Ovary (tissue), 3 donors: ENCODE results near the gene FREM2.

Experiments
- POLR2A ChIP-seq: fragments of 450-650 bp; IDR thresholded peaks from one replicate; pipeline ENCODE4 v1.6.1; 2017; ENCODE audit warnings: antibody characterized with exemption, mild to moderate bottlenecking, moderate library complexity
- TF ChIP-seq, protein P1 (sequence below), 3 donors: fragments of 450-650 bp in 2 of 3; fragments of 200-600 bp in 1 of 3; IDR thresholded peaks; one replicate each; pipeline versions ENCODE4 v1.5.1 to v1.8.0; 2016 to 2022; ENCODE audit warnings: antibody characterized with exemption in 3 of 3, mild to moderate bottlenecking in 1 of 3
- donor health status: DM: no; HTN: no; CAD: no.

DNA sequence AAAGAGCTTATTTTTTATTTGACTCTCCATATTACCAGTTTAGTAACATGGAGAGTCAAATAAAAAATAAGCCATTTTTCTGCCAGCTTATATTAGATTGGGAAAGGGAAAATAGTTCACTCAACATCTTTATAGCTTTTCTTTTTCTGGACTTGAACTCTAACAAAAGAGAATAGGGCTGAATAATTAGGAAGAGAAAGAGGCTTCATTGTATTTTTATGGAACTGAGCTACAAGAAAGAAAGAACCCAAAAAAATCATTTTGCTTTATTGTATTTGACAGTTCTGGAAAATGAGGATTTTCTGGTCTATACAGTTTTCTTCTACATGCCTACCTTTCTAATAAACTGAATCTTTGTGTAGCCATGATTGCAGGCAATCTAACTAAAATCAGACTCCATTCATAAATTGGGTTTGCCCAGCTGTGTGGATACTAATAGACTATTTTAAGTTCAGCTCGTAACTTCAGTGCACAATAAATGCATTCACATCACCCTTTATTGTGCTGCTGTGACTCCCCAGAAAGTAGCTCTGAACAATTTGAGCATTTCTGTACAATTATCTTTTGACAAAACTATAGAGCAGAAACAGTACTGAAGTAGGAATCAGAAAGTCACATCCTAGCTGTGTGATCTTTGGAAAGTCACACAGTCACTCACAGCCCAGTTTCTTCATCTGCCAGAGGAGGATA, 188.5 kb downstream of the FREM2 start:
- TF ChIP-seq, protein P1, sequence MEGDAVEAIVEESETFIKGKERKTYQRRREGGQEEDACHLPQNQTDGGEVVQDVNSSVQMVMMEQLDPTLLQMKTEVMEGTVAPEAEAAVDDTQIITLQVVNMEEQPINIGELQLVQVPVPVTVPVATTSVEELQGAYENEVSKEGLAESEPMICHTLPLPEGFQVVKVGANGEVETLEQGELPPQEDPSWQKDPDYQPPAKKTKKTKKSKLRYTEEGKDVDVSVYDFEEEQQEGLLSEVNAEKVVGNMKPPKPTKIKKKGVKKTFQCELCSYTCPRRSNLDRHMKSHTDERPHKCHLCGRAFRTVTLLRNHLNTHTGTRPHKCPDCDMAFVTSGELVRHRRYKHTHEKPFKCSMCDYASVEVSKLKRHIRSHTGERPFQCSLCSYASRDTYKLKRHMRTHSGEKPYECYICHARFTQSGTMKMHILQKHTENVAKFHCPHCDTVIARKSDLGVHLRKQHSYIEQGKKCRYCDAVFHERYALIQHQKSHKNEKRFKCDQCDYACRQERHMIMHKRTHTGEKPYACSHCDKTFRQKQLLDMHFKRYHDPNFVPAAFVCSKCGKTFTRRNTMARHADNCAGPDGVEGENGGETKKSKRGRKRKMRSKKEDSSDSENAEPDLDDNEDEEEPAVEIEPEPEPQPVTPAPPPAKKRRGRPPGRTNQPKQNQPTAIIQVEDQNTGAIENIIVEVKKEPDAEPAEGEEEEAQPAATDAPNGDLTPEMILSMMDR (IDR thresholded peaks at IDR 0.05): no peak
- TF ChIP-seq POLR2A: no peak
